Smooth muscle cell (in vitro differentiated cells): ENCODE results near the gene NFYA. TPM values are rescaled to one million over a fixed set of nuclear protein-coding genes. Genes with fewer than 3 reads are reported as not detected.

Source experiments
- DNase-seq: peaks from one replicate; lab custom pipeline; 2025; ENCODE audit not compliant: unreplicated experiment; lab: John Stamatoyannopoulos, UW
- H2AFZ ChIP-seq: fragments of 200-600 bp; sonication (generic); 2 replicates; pipeline ENCODE4 v1.6.0; 2016; ENCODE audit warnings: antibody characterized with exemption, low read depth, mild to moderate bottlenecking
- H3F3A ChIP-seq: fragments of 200-600 bp; sonication (generic); 2 replicates; pipeline ENCODE4 v1.6.0; 2017; ENCODE audit warnings: antibody characterized with exemption, low read depth
- H3K27ac ChIP-seq: fragments of 200-600 bp; sonication (generic); 2 replicates; pipeline ENCODE4 v1.5.1; 2016; ENCODE audit warnings: low read depth, mild to moderate bottlenecking
- H3K27me3 ChIP-seq: fragments of 200-600 bp; sonication (generic); 2 replicates; pipeline ENCODE4 v1.6.1; 2016; ENCODE audit warnings: low read depth, mild to moderate bottlenecking
- H3K36me3 ChIP-seq: fragments of 200-600 bp; sonication (generic); 2 replicates; pipeline ENCODE4 v1.5.1; 2016; ENCODE audit warnings: low read depth
- H3K4me1 ChIP-seq: fragments of 200-600 bp; sonication (generic); 2 replicates; pipeline ENCODE4 v1.5.1; 2016; ENCODE audit warnings: low read depth
- H3K4me2 ChIP-seq: fragments of 200-600 bp; sonication (generic); 2 replicates; pipeline ENCODE4 v1.6.0; 2016; ENCODE audit warnings: mild to moderate bottlenecking
- H3K4me3 ChIP-seq: fragments of 200-600 bp; sonication (generic); 2 replicates; pipeline ENCODE4 v1.5.1; 2016; ENCODE audit warnings: mild to moderate bottlenecking
- H3K79me2 ChIP-seq: fragments of 200-600 bp; sonication (generic); 2 replicates; pipeline ENCODE4 v1.6.0; 2016; ENCODE audit warnings: low read depth, mild to moderate bottlenecking
- H3K9ac ChIP-seq: fragments of 200-600 bp; sonication (generic); 2 replicates; pipeline ENCODE4 v1.6.0; 2016; ENCODE audit warnings: low read depth
- H3K9me3 ChIP-seq: fragments of 200-600 bp; sonication (generic); replicated peaks from 2 replicates; pipeline ENCODE4 v1.5.1; 2016; ENCODE audit warnings: low read depth
- H4K20me1 ChIP-seq: fragments of 200-600 bp; sonication (generic); 2 replicates; pipeline ENCODE4 v1.6.0; 2016; ENCODE audit warnings: low read depth
- WGBS: methylation state at CpG from one replicate; pipeline ENCODE4 v1.1.7; 2016; ENCODE audit warnings: low lambda C conversion rate; 5-methylcytosine and 5-hydroxymethylcytosine counted together
- polyA plus RNA-seq: library from polyadenylated mRNA; unstranded; fragments of >200 nt; fragmentation: Nextera tagmentation; extraction: Ambion mirVana; gene quantifications from 2 replicates; pipeline ENCODE4 v1.2.1, GENCODE V29; 2016
- total RNA-seq: library from RNA; depleted of rRNA; stranded (reverse); fragments of >200 nt; gene quantifications from 2 replicates; pipeline ENCODE4 v1.2.3, GENCODE V29; 2014
- TF ChIP-seq, protein P1 (sequence below): fragments of 200-600 bp; sonication (generic); IDR thresholded peaks from 2 replicates; pipeline ENCODE4 v1.5.1; 2017; ENCODE audit warnings: borderline replicate concordance, mild to moderate bottlenecking, antibody characterized with exemption; ENCODE audit not compliant: insufficient read depth, poor library complexity, severe bottlenecking

The NFYA gene
- total and polyA plus RNA-seq, 2 experiments from 2014 or later = 22.4 to 40.2 TPM

DNA sequence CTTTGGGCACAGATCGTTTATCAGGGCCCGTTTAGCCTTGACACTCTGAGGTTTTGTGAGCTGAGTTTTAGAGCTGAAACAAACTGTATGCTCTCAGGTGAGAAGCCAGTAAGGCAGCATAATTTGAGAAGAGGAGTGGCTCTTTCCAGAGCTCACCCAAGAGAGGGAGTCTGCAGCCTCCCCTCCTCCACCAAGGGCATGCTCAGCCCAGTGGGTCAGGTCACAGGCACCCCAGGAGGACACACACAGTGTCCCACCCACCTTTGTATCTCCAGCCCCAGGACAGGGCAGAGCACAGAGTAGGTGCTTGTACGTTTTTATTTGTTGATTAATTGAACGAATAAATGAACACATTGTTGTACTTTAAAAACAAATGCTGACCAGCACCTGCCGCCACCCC is 27.1 kb upstream of the NFYA start:
- 86% methylated on average over 5 of the region's 5 CpGs for WGBS
- TF ChIP-seq, protein P1, sequence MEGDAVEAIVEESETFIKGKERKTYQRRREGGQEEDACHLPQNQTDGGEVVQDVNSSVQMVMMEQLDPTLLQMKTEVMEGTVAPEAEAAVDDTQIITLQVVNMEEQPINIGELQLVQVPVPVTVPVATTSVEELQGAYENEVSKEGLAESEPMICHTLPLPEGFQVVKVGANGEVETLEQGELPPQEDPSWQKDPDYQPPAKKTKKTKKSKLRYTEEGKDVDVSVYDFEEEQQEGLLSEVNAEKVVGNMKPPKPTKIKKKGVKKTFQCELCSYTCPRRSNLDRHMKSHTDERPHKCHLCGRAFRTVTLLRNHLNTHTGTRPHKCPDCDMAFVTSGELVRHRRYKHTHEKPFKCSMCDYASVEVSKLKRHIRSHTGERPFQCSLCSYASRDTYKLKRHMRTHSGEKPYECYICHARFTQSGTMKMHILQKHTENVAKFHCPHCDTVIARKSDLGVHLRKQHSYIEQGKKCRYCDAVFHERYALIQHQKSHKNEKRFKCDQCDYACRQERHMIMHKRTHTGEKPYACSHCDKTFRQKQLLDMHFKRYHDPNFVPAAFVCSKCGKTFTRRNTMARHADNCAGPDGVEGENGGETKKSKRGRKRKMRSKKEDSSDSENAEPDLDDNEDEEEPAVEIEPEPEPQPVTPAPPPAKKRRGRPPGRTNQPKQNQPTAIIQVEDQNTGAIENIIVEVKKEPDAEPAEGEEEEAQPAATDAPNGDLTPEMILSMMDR = no peak
- H3K27ac ChIP-seq = no peak overlapping the region

GRCh38 chr6:41046084-41046483 is 26.7 kb upstream of the NFYA start:
- no peaks in the 10 kb centered on the region for H3K36me3 ChIP-seq
- H2AFZ ChIP-seq = no peak overlapping the region
- H3F3A ChIP-seq = peaks cover 3% of the 10 kb centered on the region
- H3K27me3 ChIP-seq = no peaks in the 10 kb centered on the region
- no peaks in the 10 kb centered on the region for H3K9me3 ChIP-seq
- no peak overlapping the region for H3K27ac ChIP-seq
- TF ChIP-seq, protein P1 = no peak
- H3K4me2 ChIP-seq = no peak overlapping the region
- no peaks in the 10 kb centered on the region for H4K20me1 ChIP-seq
- H3K4me1 ChIP-seq = peaks cover 3% of the 10 kb centered on the region
- H3K9ac ChIP-seq = no peak overlapping the region
- no peaks in the 10 kb centered on the region for H3K79me2 ChIP-seq
- DNase-seq = no peak
- WGBS = 91% methylated on average over 1 of the region's 1 CpG
- H3K4me3 ChIP-seq = no peak overlapping the region

More for the DNA sequence above, 27.1 kb upstream of the NFYA start:
- Histone ChIP-seq H2AFZ (no peak overlapping the region), H3K79me2 (no peaks in the 10 kb centered on the region), H3K4me1 (peaks cover 3% of the 10 kb centered on the region), H3K36me3 (no peaks in the 10 kb centered on the region), H3F3A (peaks cover 3% of the 10 kb centered on the region), H3K9me3 (no peaks in the 10 kb centered on the region), H3K4me3 (no peak overlapping the region), H3K27me3 (no peaks in the 10 kb centered on the region), H3K9ac (no peak overlapping the region), H3K4me2 (no peak overlapping the region), H4K20me1 (no peaks in the 10 kb centered on the region)
- no peak for DNase-seq

DNA sequence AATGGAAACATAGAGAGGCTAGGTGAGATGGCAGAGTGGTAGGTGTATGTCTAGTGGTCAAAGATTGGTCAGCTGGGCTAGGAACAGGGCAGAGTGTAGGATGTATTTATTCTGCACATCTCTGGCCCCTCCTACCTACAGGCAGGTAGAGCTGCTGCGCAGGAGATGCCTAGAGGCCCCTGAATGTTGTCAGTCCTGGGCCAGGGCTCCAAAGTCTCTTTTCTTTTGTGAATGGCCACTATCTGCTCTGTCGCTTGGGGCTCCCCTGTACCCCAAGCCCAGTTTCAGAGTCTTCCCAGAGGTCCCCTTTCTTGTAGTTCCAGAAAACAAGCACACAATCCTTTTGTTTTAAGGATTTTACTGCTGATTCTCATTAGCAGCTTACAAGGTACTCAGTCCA is 25.5 kb upstream of the NFYA start:
- H3F3A ChIP-seq = peaks cover 3% of the 10 kb centered on the region
- H4K20me1 ChIP-seq = no peaks in the 10 kb centered on the region
- no peak overlapping the region for H2AFZ ChIP-seq
- no peak overlapping the region for H3K4me3 ChIP-seq
- no peak overlapping the region for H3K9ac ChIP-seq
- H3K9me3 ChIP-seq = no peaks in the 10 kb centered on the region
- no peaks in the 10 kb centered on the region for H3K36me3 ChIP-seq
- no peaks in the 10 kb centered on the region for H3K27me3 ChIP-seq
- H3K27ac ChIP-seq = no peak overlapping the region
- DNase-seq = no peak
- no peak overlapping the region for H3K4me2 ChIP-seq
- no peaks in the 10 kb centered on the region for H3K79me2 ChIP-seq
- TF ChIP-seq, protein P1 = no peak
- peaks cover 3% of the 10 kb centered on the region for H3K4me1 ChIP-seq
- WGBS = 85% methylated on average over 2 of the region's 2 CpGs
